Measurements from ENCODE around the gene CORO2B.
A peak's percentile ranks its signal among the peaks of the same experiment; 100 is the strongest.

DNA sequence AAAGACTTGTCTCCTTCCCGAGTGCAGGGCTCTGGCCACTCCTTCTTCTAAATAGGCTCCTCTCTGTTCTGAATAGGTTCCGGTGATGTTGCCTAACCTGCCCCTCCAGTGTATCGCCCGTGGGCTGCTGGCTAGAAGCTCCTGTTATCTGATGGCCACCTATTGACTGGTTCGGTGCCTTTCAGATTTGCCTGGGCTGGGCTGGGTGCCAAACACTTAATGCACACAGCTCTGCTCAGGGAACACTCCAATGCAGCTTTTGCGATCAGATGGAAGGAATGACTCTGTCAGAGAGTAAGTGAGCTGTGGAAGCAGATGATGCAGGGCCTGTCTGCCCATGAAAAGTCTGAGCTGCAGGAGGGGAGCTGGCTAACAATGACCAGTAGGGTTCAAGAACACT, 112.9 kb downstream of the CORO2B start:
- TF ChIP-seq, protein P1, sequence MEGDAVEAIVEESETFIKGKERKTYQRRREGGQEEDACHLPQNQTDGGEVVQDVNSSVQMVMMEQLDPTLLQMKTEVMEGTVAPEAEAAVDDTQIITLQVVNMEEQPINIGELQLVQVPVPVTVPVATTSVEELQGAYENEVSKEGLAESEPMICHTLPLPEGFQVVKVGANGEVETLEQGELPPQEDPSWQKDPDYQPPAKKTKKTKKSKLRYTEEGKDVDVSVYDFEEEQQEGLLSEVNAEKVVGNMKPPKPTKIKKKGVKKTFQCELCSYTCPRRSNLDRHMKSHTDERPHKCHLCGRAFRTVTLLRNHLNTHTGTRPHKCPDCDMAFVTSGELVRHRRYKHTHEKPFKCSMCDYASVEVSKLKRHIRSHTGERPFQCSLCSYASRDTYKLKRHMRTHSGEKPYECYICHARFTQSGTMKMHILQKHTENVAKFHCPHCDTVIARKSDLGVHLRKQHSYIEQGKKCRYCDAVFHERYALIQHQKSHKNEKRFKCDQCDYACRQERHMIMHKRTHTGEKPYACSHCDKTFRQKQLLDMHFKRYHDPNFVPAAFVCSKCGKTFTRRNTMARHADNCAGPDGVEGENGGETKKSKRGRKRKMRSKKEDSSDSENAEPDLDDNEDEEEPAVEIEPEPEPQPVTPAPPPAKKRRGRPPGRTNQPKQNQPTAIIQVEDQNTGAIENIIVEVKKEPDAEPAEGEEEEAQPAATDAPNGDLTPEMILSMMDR (IDR thresholded peaks at IDR 0.05) = peak in 1 of 6 experiments; percentile 10
- TF ChIP-seq POLR2A (IDR thresholded peaks at IDR 0.05) = no peak

Measured in thyroid gland (tissue), 4 donors.